HepG2 (cell line): Measurements from ENCODE around the gene DAB2IP. TPM values are rescaled to one million over a fixed set of nuclear protein-coding genes. Genes with fewer than 3 reads are reported as not detected.

Experiments
- KMT2A ChIP-seq: sonication (generic); formaldehyde crosslinking; IDR thresholded peaks from 2 replicates; pipeline ENCODE4 v1.4.0; 2020; ENCODE audit warnings: missing genetic modification reagents
- MAZ ChIP-seq, 2 experiments: sonication (generic) in 1 of 2; formaldehyde crosslinking in 1 of 2; IDR thresholded peaks; 2 replicates each; pipeline versions ENCODE4 v1.5.0 to v1.6.1; 2012 to 2020; ENCODE audit warnings: low read depth in 2 of 2, mild to moderate bottlenecking in 2 of 2, borderline replicate concordance in 1 of 2, improper control_type of control experiment in 1 of 2, low read length in 1 of 2, missing genetic modification reagents in 1 of 2, moderate library complexity in 1 of 2
- ZBTB20 ChIP-seq: sonication (generic); formaldehyde crosslinking; IDR thresholded peaks from 2 replicates; pipeline ENCODE4 v1.8.1; 2023; ENCODE audit warnings: missing genetic modification reagents, low read depth, mild to moderate bottlenecking, borderline replicate concordance
- ZFP36L1 ChIP-seq: sonication (generic); formaldehyde crosslinking; IDR thresholded peaks from 2 replicates; pipeline ENCODE4 v1.8.0; 2022; ENCODE audit warnings: mild to moderate bottlenecking, missing genetic modification reagents, moderate library complexity
- ZNF20 ChIP-seq: sonication (generic); formaldehyde crosslinking; IDR thresholded peaks from 2 replicates; pipeline ENCODE4 v1.4.0; 2020; ENCODE audit warnings: mild to moderate bottlenecking, moderate library complexity, missing genetic modification reagents
- ZNF343 ChIP-seq: sonication (generic); formaldehyde crosslinking; IDR thresholded peaks from 2 replicates; pipeline ENCODE4 v1.4.0; 2020; ENCODE audit warnings: mild to moderate bottlenecking, missing genetic modification reagents
- ZNF530 ChIP-seq: sonication (generic); formaldehyde crosslinking; IDR thresholded peaks from 2 replicates; pipeline ENCODE4 v1.5.0; 2020; ENCODE audit warnings: low read depth, mild to moderate bottlenecking, missing genetic modification reagents
- polyA plus RNA-seq, 8 experiments: library from polyadenylated mRNA; depleted of rRNA in 3 of 8; stranded (reverse) in 7 of 8; unstranded in 1 of 8; fragments of >200 nt; fragmentation: Illumina TruSeq in 4 of 8; extraction: Trizol in 4 of 8; gene quantifications; 2 replicates each; pipeline versions ENCODE4 v1.2.1 to v1.2.3, GENCODE V29; 2011 to 2016; ENCODE audit warnings: low read depth in 4 of 8, missing spikeins in 1 of 8, mixed read lengths in 1 of 8; ENCODE audit not compliant: insufficient read depth in 1 of 8
- total RNA-seq, 5 experiments: library from RNA; depleted of rRNA; stranded (reverse); fragments of >200 nt; fragmentation: Illumina TruSeq; extraction: Trizol; gene quantifications; 2 replicates each; pipeline ENCODE4 v1.2.3, GENCODE V29; 2016; ENCODE audit warnings: low read depth in 1 of 5
- TF ChIP-seq, protein P1 (sequence below): sonication (generic); formaldehyde crosslinking; IDR thresholded peaks from 2 replicates; pipeline ENCODE4 v1.9.0; 2021; ENCODE audit warnings: missing genetic modification reagents, borderline replicate concordance
- TF ChIP-seq, protein P2 (sequence below): sonication (generic); formaldehyde crosslinking; IDR thresholded peaks from 2 replicates; pipeline ENCODE4 v1.9.0; 2022; ENCODE audit warnings: low read depth, missing genetic modification reagents
- TF ChIP-seq, protein P3 (sequence below): sonication (generic); formaldehyde crosslinking; IDR thresholded peaks from 2 replicates; pipeline ENCODE4 v1.5.1; 2020; ENCODE audit warnings: missing genetic modification reagents, mild to moderate bottlenecking, borderline replicate concordance
- TF ChIP-seq, protein P4 (sequence below): sonication (generic); formaldehyde crosslinking; conservative IDR thresholded peaks from 2 replicates; pipeline ENCODE4 v1.4.0; 2020; ENCODE audit warnings: mild to moderate bottlenecking, missing genetic modification reagents, moderate library complexity
- TF ChIP-seq, protein P5 (sequence below): sonication (generic); formaldehyde crosslinking; IDR thresholded peaks from 2 replicates; pipeline ENCODE4 v1.4.0; 2020; ENCODE audit warnings: mild to moderate bottlenecking, missing genetic modification reagents

DAB2IP gene
- total and polyA plus RNA-seq, 2 of the 13 experiments (the other 11 are each of a cell fraction or from before 2014, with no cell fraction given) = 25.3 to 37.9 TPM

DNA sequence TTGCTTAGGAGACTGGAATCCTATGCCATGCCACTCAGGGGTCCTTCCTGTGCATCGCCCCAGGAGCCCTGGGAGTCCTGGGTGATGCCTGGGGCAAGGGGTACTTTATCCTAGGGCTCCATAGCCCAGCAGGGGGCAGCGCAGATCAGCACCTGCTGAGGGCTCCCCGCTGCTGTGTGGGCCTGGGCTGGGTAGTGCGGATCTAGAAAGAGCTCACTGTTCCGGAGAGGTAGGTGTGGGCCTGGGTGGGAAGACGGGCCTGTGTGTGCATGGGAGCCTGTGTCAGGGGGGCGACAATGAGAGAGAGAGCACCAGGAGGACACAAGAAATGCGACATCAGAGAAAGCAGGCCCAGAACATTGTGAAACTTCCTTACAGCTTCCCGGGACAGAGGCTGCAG is 11.4 kb upstream of the DAB2IP start (continued):
- TF ChIP-seq ZNF343 (CRISPR knock-in tag) (no peak), MAZ (IDR thresholded peaks at IDR 0.05; ENCODE audit: borderline replicate concordance, low read depth, low read length) (0 out of 2 replicates have a peak, but pooled peaks have one; percentile 29), MAZ (CRISPR knock-in tag; IDR thresholded peaks at IDR 0.05; ENCODE audit: low read depth) (no peak), KMT2A (CRISPR knock-in tag) (no peak), ZBTB20 (CRISPR knock-in tag) (no peak), ZNF530 (CRISPR knock-in tag) (no peak), ZNF20 (CRISPR knock-in tag) (no peak), ZFP36L1 (CRISPR knock-in tag) (no peak)
- TF ChIP-seq, protein P1, sequence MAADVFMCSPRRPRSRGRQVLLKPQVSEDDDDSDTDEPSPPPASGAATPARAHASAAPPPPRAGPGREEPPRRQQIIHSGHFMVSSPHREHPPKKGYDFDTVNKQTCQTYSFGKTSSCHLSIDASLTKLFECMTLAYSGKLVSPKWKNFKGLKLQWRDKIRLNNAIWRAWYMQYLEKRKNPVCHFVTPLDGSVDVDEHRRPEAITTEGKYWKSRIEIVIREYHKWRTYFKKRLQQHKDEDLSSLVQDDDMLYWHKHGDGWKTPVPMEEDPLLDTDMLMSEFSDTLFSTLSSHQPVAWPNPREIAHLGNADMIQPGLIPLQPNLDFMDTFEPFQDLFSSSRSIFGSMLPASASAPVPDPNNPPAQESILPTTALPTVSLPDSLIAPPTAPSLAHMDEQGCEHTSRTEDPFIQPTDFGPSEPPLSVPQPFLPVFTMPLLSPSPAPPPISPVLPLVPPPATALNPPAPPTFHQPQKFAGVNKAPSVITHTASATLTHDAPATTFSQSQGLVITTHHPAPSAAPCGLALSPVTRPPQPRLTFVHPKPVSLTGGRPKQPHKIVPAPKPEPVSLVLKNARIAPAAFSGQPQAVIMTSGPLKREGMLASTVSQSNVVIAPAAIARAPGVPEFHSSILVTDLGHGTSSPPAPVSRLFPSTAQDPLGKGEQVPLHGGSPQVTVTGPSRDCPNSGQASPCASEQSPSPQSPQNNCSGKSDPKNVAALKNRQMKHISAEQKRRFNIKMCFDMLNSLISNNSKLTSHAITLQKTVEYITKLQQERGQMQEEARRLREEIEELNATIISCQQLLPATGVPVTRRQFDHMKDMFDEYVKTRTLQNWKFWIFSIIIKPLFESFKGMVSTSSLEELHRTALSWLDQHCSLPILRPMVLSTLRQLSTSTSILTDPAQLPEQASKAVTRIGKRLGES (CRISPR knock-in tag) = no peak
- TF ChIP-seq, protein P2, sequence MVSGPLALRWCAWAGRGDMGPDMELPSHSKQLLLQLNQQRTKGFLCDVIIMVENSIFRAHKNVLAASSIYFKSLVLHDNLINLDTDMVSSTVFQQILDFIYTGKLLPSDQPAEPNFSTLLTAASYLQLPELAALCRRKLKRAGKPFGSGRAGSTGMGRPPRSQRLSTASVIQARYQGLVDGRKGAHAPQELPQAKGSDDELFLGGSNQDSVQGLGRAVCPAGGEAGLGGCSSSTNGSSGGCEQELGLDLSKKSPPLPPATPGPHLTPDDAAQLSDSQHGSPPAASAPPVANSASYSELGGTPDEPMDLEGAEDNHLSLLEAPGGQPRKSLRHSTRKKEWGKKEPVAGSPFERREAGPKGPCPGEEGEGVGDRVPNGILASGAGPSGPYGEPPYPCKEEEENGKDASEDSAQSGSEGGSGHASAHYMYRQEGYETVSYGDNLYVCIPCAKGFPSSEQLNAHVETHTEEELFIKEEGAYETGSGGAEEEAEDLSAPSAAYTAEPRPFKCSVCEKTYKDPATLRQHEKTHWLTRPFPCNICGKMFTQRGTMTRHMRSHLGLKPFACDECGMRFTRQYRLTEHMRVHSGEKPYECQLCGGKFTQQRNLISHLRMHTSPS = 0 out of 2 replicates have a peak, but pooled peaks have one; percentile 19
- TF ChIP-seq, protein P3, sequence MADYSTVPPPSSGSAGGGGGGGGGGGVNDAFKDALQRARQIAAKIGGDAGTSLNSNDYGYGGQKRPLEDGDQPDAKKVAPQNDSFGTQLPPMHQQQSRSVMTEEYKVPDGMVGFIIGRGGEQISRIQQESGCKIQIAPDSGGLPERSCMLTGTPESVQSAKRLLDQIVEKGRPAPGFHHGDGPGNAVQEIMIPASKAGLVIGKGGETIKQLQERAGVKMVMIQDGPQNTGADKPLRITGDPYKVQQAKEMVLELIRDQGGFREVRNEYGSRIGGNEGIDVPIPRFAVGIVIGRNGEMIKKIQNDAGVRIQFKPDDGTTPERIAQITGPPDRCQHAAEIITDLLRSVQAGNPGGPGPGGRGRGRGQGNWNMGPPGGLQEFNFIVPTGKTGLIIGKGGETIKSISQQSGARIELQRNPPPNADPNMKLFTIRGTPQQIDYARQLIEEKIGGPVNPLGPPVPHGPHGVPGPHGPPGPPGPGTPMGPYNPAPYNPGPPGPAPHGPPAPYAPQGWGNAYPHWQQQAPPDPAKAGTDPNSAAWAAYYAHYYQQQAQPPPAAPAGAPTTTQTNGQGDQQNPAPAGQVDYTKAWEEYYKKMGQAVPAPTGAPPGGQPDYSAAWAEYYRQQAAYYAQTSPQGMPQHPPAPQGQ = no peak
- TF ChIP-seq, protein P4, sequence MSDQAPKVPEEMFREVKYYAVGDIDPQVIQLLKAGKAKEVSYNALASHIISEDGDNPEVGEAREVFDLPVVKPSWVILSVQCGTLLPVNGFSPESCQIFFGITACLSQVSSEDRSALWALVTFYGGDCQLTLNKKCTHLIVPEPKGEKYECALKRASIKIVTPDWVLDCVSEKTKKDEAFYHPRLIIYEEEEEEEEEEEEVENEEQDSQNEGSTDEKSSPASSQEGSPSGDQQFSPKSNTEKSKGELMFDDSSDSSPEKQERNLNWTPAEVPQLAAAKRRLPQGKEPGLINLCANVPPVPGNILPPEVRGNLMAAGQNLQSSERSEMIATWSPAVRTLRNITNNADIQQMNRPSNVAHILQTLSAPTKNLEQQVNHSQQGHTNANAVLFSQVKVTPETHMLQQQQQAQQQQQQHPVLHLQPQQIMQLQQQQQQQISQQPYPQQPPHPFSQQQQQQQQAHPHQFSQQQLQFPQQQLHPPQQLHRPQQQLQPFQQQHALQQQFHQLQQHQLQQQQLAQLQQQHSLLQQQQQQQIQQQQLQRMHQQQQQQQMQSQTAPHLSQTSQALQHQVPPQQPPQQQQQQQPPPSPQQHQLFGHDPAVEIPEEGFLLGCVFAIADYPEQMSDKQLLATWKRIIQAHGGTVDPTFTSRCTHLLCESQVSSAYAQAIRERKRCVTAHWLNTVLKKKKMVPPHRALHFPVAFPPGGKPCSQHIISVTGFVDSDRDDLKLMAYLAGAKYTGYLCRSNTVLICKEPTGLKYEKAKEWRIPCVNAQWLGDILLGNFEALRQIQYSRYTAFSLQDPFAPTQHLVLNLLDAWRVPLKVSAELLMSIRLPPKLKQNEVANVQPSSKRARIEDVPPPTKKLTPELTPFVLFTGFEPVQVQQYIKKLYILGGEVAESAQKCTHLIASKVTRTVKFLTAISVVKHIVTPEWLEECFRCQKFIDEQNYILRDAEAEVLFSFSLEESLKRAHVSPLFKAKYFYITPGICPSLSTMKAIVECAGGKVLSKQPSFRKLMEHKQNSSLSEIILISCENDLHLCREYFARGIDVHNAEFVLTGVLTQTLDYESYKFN (CRISPR knock-in tag) = no peak
- TF ChIP-seq, protein P5, sequence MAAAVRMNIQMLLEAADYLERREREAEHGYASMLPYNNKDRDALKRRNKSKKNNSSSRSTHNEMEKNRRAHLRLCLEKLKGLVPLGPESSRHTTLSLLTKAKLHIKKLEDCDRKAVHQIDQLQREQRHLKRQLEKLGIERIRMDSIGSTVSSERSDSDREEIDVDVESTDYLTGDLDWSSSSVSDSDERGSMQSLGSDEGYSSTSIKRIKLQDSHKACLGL = no peak
- TF ChIP-seq, all 625 proteins: peak for 31
